ENCODE measurements around the gene TGM3.

TGM3 gene

DNA sequence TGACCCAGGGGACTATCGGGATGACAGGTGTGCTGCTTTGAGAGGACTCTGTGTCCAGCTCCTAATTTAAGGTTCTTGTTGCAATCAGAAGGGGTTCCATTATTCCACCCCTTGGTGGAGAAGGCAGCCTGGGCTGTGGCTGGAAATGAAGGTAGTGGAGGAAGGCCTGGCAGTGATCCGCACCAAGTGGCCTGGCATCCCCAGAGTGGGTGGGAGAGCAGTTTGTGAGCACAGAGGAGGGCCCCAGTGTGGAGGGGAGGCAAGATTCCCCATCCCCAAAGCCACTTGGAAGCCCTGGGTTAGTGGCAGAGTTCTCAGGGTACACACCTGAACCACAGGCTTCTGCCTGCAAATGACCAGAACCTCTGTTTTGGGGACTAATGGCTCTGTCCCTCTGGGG, 2.3 kb downstream of the TGM3 start:
- TF ChIP-seq, protein P1, sequence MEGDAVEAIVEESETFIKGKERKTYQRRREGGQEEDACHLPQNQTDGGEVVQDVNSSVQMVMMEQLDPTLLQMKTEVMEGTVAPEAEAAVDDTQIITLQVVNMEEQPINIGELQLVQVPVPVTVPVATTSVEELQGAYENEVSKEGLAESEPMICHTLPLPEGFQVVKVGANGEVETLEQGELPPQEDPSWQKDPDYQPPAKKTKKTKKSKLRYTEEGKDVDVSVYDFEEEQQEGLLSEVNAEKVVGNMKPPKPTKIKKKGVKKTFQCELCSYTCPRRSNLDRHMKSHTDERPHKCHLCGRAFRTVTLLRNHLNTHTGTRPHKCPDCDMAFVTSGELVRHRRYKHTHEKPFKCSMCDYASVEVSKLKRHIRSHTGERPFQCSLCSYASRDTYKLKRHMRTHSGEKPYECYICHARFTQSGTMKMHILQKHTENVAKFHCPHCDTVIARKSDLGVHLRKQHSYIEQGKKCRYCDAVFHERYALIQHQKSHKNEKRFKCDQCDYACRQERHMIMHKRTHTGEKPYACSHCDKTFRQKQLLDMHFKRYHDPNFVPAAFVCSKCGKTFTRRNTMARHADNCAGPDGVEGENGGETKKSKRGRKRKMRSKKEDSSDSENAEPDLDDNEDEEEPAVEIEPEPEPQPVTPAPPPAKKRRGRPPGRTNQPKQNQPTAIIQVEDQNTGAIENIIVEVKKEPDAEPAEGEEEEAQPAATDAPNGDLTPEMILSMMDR (IDR thresholded peaks at IDR 0.05; ENCODE audit: control insufficient read depth, extremely low read depth, insufficient read depth) = no peak
- no peak for DNase-seq (ENCODE audit: low read depth)
- H3K4me3 ChIP-seq (ENCODE audit: low read depth, low read length) = no peak overlapping the region

DNA sequence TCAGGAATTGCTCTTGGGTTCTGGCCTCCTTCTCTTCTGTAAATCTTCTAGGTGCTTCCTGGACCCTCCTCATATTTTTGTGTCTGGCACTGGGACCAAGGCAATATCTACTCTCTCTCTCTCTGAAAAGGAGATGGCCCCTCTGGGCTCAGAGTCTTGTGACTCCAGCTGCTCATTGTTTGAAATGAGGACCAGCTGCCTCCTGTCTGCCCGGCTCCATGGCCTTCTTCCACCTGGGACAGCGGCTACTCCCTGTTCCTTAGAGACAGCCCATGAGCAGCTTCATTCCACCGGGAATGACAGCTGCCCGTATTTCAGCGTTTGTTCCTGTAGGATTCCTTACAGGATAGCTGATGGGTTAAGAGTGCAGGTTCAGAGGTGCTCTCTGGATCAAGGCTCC, 2.9 kb downstream of the TGM3 start:
- TF ChIP-seq, protein P1 (IDR thresholded peaks at IDR 0.05; ENCODE audit: control insufficient read depth, extremely low read depth, insufficient read depth) = no peak
- DNase-seq (ENCODE audit: low read depth) = no peak
- no peak overlapping the region for H3K4me3 ChIP-seq (ENCODE audit: low read depth, low read length)

DNA sequence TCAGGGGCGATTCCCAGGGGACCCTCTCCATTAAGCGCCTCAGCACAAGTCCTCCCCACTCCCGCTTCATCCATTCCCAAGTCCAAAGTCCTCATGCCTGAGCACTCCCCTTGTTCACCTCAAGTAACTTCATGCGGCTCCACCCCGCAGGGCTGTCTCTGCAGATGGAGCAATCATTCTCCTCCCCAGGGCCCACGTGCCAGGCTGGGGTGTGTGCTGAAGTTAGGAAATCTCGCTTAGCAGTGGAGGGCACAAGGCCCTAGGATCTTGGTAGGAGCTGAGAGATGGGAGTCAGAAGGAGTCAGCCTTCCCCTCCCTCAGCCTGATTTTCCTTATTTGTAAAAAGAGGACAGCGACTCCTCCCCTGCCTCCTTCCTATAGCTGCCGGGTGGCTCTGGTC, 3.5 kb downstream of the TGM3 start:
- TF ChIP-seq, protein P1 (IDR thresholded peaks at IDR 0.05; ENCODE audit: control insufficient read depth, extremely low read depth, insufficient read depth) = no peak
- no peak for DNase-seq (ENCODE audit: low read depth)
- H3K4me3 ChIP-seq (ENCODE audit: low read depth, low read length) = no peak overlapping the region

DNA sequence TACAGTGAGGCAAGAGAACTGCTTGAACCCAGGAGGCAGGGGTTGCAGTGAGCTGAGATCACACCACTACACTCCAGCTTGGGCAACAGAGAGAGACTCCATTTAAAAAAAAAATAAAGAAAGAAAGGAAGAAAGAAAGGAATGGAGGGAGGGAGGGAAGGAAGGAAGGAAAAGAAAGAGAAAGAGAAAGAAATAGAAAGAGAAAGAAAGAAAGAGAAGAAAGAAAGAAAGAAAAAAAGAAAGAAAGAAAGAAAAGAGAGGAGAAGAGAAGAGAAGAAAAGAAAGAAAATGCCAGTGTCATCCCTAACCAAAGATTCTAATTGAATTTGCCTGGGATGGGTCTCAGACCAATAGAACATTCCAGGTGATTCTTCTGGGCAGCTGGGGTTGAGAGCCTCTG, 4.2 kb downstream of the TGM3 start:
- TF ChIP-seq, protein P1 (IDR thresholded peaks at IDR 0.05; ENCODE audit: control insufficient read depth, extremely low read depth, insufficient read depth) = no peak
- DNase-seq (ENCODE audit: low read depth) = no peak
- no peak overlapping the region for H3K4me3 ChIP-seq (ENCODE audit: low read depth, low read length)

DNA sequence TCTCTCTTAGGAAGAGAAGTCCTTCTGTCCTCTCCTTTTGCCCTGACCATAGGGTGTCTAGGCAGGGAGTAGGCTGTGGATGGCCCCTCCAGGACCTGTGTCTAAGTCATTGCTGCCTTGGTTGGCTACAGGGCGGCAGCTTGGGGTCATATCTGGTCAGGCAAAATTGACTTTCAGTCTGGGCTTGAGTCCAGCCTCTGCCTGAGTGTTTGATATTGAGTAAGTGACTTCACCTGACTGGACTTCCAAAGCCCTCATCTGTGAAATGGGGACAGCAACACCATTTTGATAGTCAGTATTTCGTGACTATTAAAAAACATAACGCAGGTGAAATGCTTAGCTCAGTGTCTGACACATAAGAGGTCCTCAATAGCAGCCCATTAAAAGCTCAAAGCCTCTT, 4.6 kb downstream of the TGM3 start:
- DNase-seq (ENCODE audit: low read depth) = peak; percentile 68
- no peak overlapping the region for H3K4me3 ChIP-seq (ENCODE audit: low read depth, low read length)
- TF ChIP-seq, protein P1 (IDR thresholded peaks at IDR 0.05; ENCODE audit: control insufficient read depth, extremely low read depth, insufficient read depth) = no peak

DNA sequence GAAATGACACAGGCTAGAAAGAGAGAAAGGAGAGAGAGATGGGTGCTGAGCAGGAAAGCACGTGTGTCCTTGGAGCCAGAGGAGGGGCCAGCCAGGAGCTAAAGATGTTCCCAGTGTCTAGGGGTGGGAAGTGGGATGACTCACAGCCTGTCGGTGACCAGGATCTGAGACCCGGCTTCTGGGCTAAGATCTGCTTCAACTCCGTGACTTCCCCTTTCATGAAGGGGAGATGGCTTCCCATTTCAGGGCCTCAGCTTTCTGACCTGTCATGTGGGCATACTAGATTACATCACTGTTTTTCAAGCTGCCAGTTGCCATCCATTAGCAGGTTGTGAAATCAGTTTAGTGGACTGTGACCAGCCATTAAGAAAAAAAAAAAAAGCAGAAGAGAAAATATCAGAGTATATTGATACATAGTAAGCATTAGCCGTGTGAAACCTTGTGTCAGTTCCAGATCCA, 5.4 kb downstream of the TGM3 start:
- no peak overlapping the region for H3K4me3 ChIP-seq (ENCODE audit: low read depth, low read length)
- TF ChIP-seq, protein P1 (IDR thresholded peaks at IDR 0.05; ENCODE audit: control insufficient read depth, extremely low read depth, insufficient read depth) = no peak
- DNase-seq (ENCODE audit: low read depth) = no peak

DNA sequence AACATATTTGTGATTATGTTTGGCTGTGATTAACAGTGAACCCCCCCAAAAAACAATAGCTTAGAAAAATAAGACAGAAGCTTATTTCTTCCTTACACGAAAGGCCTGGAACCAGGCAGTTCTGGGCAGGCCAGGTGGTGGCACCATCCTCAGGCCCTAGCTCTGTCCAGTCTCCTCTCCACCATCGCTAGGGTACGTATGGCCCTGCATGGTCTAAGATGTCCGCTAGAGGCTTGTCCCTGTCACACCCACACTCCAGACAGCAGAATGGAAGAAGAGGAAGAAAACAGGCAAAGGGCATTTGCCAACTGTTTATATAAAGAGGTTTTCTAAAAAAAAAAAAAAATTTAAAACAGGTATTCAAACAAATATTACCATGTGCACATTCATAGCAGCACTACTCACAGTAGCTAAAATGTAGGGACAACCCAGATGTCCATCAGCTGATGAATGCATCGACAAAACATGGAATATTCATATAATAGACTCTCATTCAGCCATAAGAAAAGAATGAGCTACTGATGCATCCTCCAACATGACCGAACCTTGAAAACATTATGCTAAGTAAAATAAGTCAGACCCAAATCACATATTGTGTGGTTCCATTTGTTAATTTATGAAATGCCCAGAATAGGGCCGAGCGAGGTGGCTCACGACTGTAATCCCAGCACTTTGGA, 6.7 kb downstream of the TGM3 start:
- H3K4me3 ChIP-seq (ENCODE audit: low read depth, low read length) = no peak overlapping the region
- DNase-seq (ENCODE audit: low read depth) = no peak
- TF ChIP-seq, protein P1 (IDR thresholded peaks at IDR 0.05; ENCODE audit: control insufficient read depth, extremely low read depth, insufficient read depth) = no peak

All from LNCaP clone FGC (cell line).